22Rv1 (cell line): Measurements from ENCODE around the gene PAIP2.

ENCODE experiments used
- H3K27ac ChIP-seq: fragments of 450-650 bp; 2 replicates; pipeline ENCODE4 v1.5.1; 2017
- CTCF ChIP-seq: fragments of 450-650 bp; IDR thresholded peaks from 2 replicates; pipeline ENCODE4 v1.5.1; 2017; ENCODE audit warnings: mild to moderate bottlenecking
- ZFX ChIP-seq: fragments of 450-650 bp; IDR thresholded peaks from 2 replicates; pipeline ENCODE4 v1.6.1; 2017; ENCODE audit warnings: antibody characterized with exemption, borderline replicate concordance

Gene PAIP2

GRCh38 chr5:139391570-139392323 lies 50.1 kb downstream of the PAIP2 start:
- TF ChIP-seq CTCF = no peak
- TF ChIP-seq ZFX = no peak
- 0 out of 2 replicates have a peak overlapping the region, but pooled peaks have one; percentile 7 for H3K27ac ChIP-seq

GRCh38 chr5:139392324-139392677 lies 50.6 kb downstream of the PAIP2 start:
- TF ChIP-seq CTCF = no peak
- no peak for TF ChIP-seq ZFX
- no peak overlapping the region for H3K27ac ChIP-seq

GRCh38 chr5:139392678-139393496 lies 51.2 kb downstream of the PAIP2 start:
- H3K27ac ChIP-seq = no peak overlapping the region

GRCh38 chr5:139393497-139394122 lies 52.0 kb downstream of the PAIP2 start:
- no peak overlapping the region for H3K27ac ChIP-seq
- no peak for TF ChIP-seq ZFX
- no peak for TF ChIP-seq CTCF

More at GRCh38 chr5:139392678-139393496, 51.2 kb downstream of the PAIP2 start:
- TF ChIP-seq ZFX (no peak), CTCF (no peak)

- no peak for TF ChIP-seq ZFX
- no peak for TF ChIP-seq CTCF
- H3K27ac ChIP-seq = no peak overlapping the region
These were observed 52.5 kb downstream of the PAIP2 start for GRCh38 chr5:139394123-139394653.

- no peak for TF ChIP-seq ZFX
- TF ChIP-seq CTCF = no peak
- H3K27ac ChIP-seq = no peak within 1 kb of the TSS
These were observed 53.3 kb downstream of the PAIP2 start, which contains the start of gene PROB1 for GRCh38 chr5:139394654-139395566. PROB1 (minus strand) TSS chr5:139395104; CDS start chr5:139395081, 23 bp downstream.
